GM19025 (cell line): ENCODE measurements around the gene TATDN2.

Source experiments
- ATAC-seq: cut with Tn5 transposase; IDR thresholded peaks from one replicate; pipeline ENCODE4 v1.9.1; 2021; ENCODE audit warnings: mild to moderate bottlenecking, low read depth, moderate library complexity; ENCODE audit not compliant: unreplicated experiment

The TATDN2 gene

GRCh38 chr3:10312861-10313260 is 64.6 kb downstream of the TATDN2 start:
- no peak for ATAC-seq

GRCh38 chr3:10315101-10315500 is 66.8 kb downstream of the TATDN2 start:
- ATAC-seq = no peak

GRCh38 chr3:10315771-10316344 is 67.6 kb downstream of the TATDN2 start:
- no peak for ATAC-seq

DNA sequence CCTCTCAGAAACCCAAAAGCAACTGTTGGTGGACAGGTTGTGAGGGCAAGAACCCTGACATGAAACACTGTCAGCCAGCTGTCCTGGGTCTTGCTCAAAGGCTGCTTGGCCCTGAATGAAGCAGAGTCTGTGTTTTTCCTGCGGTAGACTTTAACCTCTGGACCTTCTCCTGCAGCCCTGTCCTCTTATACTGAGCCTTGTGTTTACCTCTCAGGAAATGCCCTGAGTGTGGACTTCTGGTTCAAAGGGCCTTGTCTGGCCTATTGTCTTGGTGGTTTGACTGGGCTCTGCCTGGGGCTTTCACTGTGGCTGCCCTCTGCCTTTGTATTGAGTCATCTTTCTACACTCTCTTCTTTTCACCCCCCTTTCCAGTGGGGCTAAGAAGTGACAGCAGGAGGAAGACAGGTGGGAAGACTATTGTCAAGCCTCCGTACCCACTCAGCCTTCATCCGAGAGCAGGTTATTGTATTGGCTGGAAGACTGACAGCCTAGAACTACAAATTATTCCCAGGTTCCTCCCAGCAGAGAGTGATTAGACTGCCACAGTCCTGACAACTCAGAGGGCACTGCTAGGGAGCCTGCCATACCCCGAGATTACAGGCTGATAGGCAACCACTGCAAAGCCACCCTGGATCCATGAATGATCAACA is 69.2 kb downstream of the TATDN2 start:
- ATAC-seq = no peak

- ATAC-seq = no peak
These were observed 69.7 kb downstream of the TATDN2 start for GRCh38 chr3:10317961-10318350.

- ATAC-seq = no peak
These were observed 71.0 kb downstream of the TATDN2 start for GRCh38 chr3:10319251-10319650.

DNA sequence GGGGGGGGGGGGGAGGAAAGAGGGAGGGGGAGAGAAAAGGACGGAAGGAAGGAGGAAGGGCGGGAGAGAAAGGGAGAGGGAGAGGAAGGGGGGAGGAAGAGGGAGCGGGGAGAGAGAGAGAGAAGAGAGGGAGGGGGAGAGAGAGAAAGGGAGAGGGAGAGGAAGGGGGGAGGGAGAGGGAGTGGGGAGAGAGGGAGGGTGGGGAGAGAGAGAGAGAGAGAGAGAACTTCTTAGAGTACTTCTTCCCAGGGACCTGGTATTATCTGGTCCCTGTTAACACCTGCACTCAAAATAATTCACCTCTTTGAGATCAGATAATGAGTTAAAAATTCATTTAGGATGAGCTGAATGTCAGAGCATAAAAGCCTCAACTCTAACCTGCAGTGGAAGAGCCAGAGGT is 71.5 kb downstream of the TATDN2 start:
- ATAC-seq = no peak

DNA sequence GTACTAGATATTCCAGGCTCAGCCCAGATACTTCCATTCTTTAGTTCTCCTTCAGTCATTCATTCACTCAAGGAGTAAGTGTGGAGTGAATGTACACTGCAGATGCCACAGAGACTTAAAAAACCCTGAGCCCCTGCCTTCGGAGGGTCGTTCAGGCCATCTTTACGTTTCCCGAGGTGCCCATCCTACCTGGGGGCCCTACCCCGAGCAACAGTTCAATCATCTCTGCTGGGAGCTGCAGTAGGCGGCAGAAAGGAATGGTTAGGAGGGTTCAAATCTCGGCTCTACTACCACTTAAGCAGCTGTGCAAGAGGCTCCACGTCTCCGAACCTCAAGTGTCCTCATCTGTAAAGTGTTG is 72.0 kb downstream of the TATDN2 start:
- no peak for ATAC-seq

DNA sequence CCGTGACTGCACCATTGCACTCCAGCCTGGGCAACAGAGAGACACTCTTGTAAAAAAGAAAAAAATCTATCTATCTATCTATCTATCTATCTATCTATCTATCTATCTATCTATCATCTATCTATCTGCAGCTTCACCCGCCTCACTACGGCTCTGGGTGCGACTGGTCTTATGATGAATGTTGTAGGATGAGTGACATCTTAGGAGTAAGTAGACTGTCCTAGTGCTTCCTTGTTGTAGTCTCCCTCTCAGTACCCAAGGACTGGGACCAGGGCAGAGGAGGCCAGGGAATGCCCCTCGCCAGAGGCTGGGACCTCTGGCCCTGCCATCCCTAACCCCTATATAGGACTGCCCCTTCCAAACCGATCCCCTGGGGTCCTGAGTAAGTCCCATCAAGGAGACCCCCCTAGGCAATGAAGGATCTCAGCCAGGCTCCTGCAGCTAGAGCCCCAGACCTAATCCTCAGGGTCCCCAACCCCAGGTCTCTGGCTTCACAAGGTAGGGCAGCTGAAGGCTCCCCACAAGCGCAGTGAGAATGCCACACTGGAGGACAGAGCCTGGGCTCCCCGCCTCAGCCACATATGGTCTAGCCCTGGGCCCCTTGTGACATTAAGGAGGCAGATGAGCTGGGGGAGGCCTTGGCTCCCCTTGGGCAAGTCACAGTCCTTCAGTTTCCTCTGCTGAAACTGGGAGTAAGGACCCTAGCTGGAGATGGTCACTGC is 73.5 kb downstream of the TATDN2 start:
- ATAC-seq = no peak

DNA sequence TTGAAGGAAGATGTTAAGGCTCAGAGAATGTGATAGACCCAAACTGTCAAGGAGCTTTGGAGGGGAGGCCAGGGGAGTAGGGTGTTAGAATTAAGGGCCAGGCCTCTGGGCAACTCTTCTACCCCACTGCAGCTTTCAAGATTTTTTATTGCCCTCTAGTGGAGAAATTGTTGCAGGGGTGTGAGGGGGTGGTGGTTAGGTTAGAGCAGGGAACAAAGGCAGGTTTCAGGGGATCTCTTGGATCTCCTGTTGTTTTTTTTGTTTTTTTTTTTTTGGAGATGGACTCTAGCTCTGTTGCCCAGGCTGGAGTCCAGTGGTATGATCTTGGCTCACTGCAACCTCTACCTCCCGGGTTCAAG is 74.1 kb downstream of the TATDN2 start:
- ATAC-seq = no peak

GRCh38 chr3:10327592-10327991 is 79.3 kb downstream of the TATDN2 start:
- ATAC-seq = no peak

- no peak for ATAC-seq
These were observed 80.3 kb downstream of the TATDN2 start for GRCh38 chr3:10328460-10329071.

- ATAC-seq = no peak
These were observed 81.3 kb downstream of the TATDN2 start for GRCh38 chr3:10329495-10330015.

DNA sequence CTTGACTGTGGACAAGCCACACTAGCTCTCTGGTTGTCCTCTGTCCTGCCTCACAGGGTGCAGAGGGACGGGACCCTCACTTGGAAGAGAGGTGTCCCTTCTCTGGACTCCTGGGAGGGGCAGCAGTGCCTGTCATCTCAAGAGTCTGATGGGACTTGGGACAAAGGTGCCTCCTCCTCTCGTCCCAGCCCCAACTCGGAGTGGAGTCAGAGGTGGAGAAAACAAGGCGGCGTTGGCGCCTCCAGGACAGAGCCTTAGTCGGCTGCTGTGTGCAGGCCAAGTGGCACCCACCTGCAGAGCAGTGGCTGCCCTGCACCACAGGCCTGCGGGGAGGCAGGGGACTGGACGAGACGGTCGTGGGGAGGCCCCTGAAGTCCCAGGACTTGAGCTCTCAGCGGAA is 82.1 kb downstream of the TATDN2 start:
- no peak for ATAC-seq
